DND-41 (cell line): ENCODE data around the gene CCDC91.

Experiments
- ATAC-seq: fragments of 200-7000 bp; cut with Tn5 transposase; 3 replicates; pipeline ENCODE4 v1.9.1; 2021; ENCODE audit warnings: low read depth; ENCODE audit not compliant: insufficient read depth
- DNase-seq: peaks from one replicate; pipeline ENCODE4 v3.0.0-alpha.2; 2020
- H2AFZ ChIP-seq: 2 replicates; pipeline ENCODE4 v1.6.0; 2012; ENCODE audit warnings: low read depth, low read length
- H3K27ac ChIP-seq: 2 replicates; pipeline ENCODE4 v1.5.1; 2012; ENCODE audit warnings: low read length, inconsistent platforms
- H3K27me3 ChIP-seq: fragments of 200-600 bp; sonication (generic); 2 replicates; pipeline ENCODE4 v1.6.0; 2012; ENCODE audit warnings: low read length, mild to moderate bottlenecking, inconsistent platforms; ENCODE audit not compliant: insufficient read depth, poor library complexity
- H3K36me3 ChIP-seq: 2 replicates; pipeline ENCODE4 v1.5.1; 2012; ENCODE audit warnings: low read length, inconsistent platforms; ENCODE audit not compliant: insufficient read depth
- H3K4me1 ChIP-seq: 2 replicates; pipeline ENCODE4 v1.5.1; 2012; ENCODE audit warnings: mild to moderate bottlenecking, low read length; ENCODE audit not compliant: insufficient read depth
- H3K4me2 ChIP-seq: 2 replicates; pipeline ENCODE4 v1.6.0; 2012; ENCODE audit warnings: mild to moderate bottlenecking, moderate library complexity, low read length, inconsistent platforms; ENCODE audit not compliant: insufficient read depth
- H3K4me3 ChIP-seq, 2 experiments: fragments of 200-600 bp in 1 of 2; shearing (Covaris generic) in 1 of 2; 2 replicates each; pipeline ENCODE4 v1.5.1; 2012 to 2016; ENCODE audit warnings: inconsistent platforms in 2 of 2, low read length in 2 of 2, mild to moderate bottlenecking in 2 of 2, low read depth in 1 of 2, moderate library complexity in 1 of 2
- H3K79me2 ChIP-seq: 2 replicates; pipeline ENCODE4 v1.6.0; 2012; ENCODE audit warnings: low read length, inconsistent platforms; ENCODE audit not compliant: insufficient read depth
- H3K9ac ChIP-seq: 2 replicates; pipeline ENCODE4 v1.6.0; 2012; ENCODE audit warnings: low read depth, mild to moderate bottlenecking, inconsistent platforms, low read length, moderate library complexity
- H3K9me3 ChIP-seq: 2 replicates; pipeline ENCODE4 v1.5.1; 2012; ENCODE audit warnings: low read length, moderate library complexity, mild to moderate bottlenecking, inconsistent platforms; ENCODE audit not compliant: insufficient read depth, severe bottlenecking
- H4K20me1 ChIP-seq: 2 replicates; pipeline ENCODE4 v1.6.0; 2012; ENCODE audit warnings: low read length; ENCODE audit not compliant: insufficient read depth
- CTCF ChIP-seq: IDR thresholded peaks from 2 replicates; pipeline ENCODE4 v1.5.1; 2012; ENCODE audit warnings: borderline replicate concordance, low read length, moderate library complexity, mild to moderate bottlenecking; ENCODE audit not compliant: poor library complexity, severe bottlenecking; ENCODE audit errors: extremely low read depth
- EZH2 ChIP-seq: IDR thresholded peaks from 3 replicates; pipeline ENCODE4 v1.6.1; 2012; ENCODE audit warnings: borderline replicate concordance, low read depth, mild to moderate bottlenecking, moderate library complexity, low read length, inconsistent platforms; ENCODE audit not compliant: severe bottlenecking

Gene CCDC91

GRCh38 chr12:28586481-28586880 lies 396.2 kb downstream of the CCDC91 start:
- Histone ChIP-seq H3K9ac (no peak overlapping the region), H3K4me3 (no peak overlapping the region), H4K20me1 (no peaks in the 10 kb centered on the region), H2AFZ (no peak overlapping the region), H3K27me3 (no peaks in the 10 kb centered on the region), H3K27ac (no peak overlapping the region), H3K4me1 (peaks cover 14% of the 10 kb centered on the region), H3K9me3 (no peaks in the 10 kb centered on the region), H3K36me3 (no peaks in the 10 kb centered on the region), H3K79me2 (no peaks in the 10 kb centered on the region), H3K4me2 (no peak overlapping the region)
- no peak for TF ChIP-seq CTCF
- DNase-seq = no peak
- ATAC-seq = no peak

- H3K4me2 ChIP-seq = no peak overlapping the region
- peaks cover 4% of the 10 kb centered on the region for H3K9me3 ChIP-seq
- no peak overlapping the region for H3K27ac ChIP-seq
- no peaks in the 10 kb centered on the region for H3K36me3 ChIP-seq
- H3K4me3 ChIP-seq = no peak overlapping the region
- DNase-seq (no peak), ATAC-seq (no peak)
- H3K27me3 ChIP-seq = no peaks in the 10 kb centered on the region
- no peak overlapping the region for H3K9ac ChIP-seq
- no peaks in the 10 kb centered on the region for H3K4me1 ChIP-seq
- no peaks in the 10 kb centered on the region for H4K20me1 ChIP-seq
- no peak for TF ChIP-seq EZH2
- no peak for TF ChIP-seq CTCF
- no peak overlapping the region for H2AFZ ChIP-seq
- no peaks in the 10 kb centered on the region for H3K79me2 ChIP-seq
Observed at GRCh38 chr12:28591831-28592230, 401.6 kb downstream of the CCDC91 start.
